Muscle of back (tissue), 11 donors: ENCODE data around the gene DAZL. TPM values are rescaled to one million over a fixed set of nuclear protein-coding genes. Genes with fewer than 3 reads are reported as not detected.

Source experiments
- DNase-seq, 3 donors: peaks; one replicate each; pipeline versions ENCODE4 v3.0.0 to v3.0.0-alpha.2; 2013
- polyA plus RNA-seq, 10 donors: library from polyadenylated mRNA; unstranded; fragments of 120-200 nt; gene quantifications; one replicate each; pipeline ENCODE4 v1.2.1, GENCODE V29; 2013; ENCODE audit not compliant: insufficient read length in 10 of 10

The DAZL gene
- polyA plus RNA-seq, 10 donors = 0.44 to 0.87 TPM; not detected in 8

- no peak for DNase-seq
Measured at GRCh38 chr3:16596352-16597032, 8.7 kb downstream of the DAZL start.

- no peak for DNase-seq
Measured at GRCh38 chr3:16595778-16596177, 9.4 kb downstream of the DAZL start.

- DNase-seq = no peak
Measured at GRCh38 chr3:16589867-16590624, 15.2 kb downstream of the DAZL start.

- DNase-seq = no peak
Measured at GRCh38 chr3:16589120-16589519, 16.1 kb downstream of the DAZL start.

GRCh38 chr3:16587681-16588060 is 17.6 kb downstream of the DAZL start:
- DNase-seq = no peak

GRCh38 chr3:16587047-16587680 is 18.1 kb downstream of the DAZL start:
- no peak for DNase-seq

- DNase-seq = no peak
Measured at GRCh38 chr3:16584880-16585279, 20.3 kb downstream of the DAZL start.

GRCh38 chr3:16583551-16583950 is 21.7 kb downstream of the DAZL start:
- no peak for DNase-seq

GRCh38 chr3:16570113-16570512 is 35.1 kb downstream of the DAZL start:
- no peak for DNase-seq

- no peak for DNase-seq
Measured at GRCh38 chr3:16568532-16568931, 36.7 kb downstream of the DAZL start.

- DNase-seq = no peak
Measured at GRCh38 chr3:16568115-16568514, 37.1 kb downstream of the DAZL start.

GRCh38 chr3:16559653-16560365 is 45.4 kb downstream of the DAZL start:
- DNase-seq = no peak

- DNase-seq = no peak
Measured at GRCh38 chr3:16554126-16554525, 51.1 kb downstream of the DAZL start.

GRCh38 chr3:16552757-16553156 is 52.5 kb downstream of the DAZL start:
- no peak for DNase-seq

GRCh38 chr3:16551342-16551976 is 53.8 kb downstream of the DAZL start:
- no peak for DNase-seq

- peak; percentile 85 to 91 (median 85) for DNase-seq
Measured at GRCh38 chr3:16550676-16551341, 54.4 kb downstream of the DAZL start.

GRCh38 chr3:16550305-16550675 is 54.9 kb downstream of the DAZL start:
- no peak for DNase-seq

GRCh38 chr3:16548721-16549120 is 56.5 kb downstream of the DAZL start:
- DNase-seq = no peak

- no peak for DNase-seq
Measured at GRCh38 chr3:16547561-16548357, 57.5 kb downstream of the DAZL start.
